K562 (cell line): ENCODE measurements around the gene PTGER3. TPM values are rescaled to one million over a fixed set of nuclear protein-coding genes. Genes with fewer than 3 reads are reported as not detected.

Experiments used
- ATAC-seq: fragments of 200-7000 bp; cut with Tn5 transposase; 3 replicates; pipeline ENCODE4 v1.9.1; 2020; ENCODE audit warnings: moderate library complexity
- BruUV-seq: library from RNA; stranded (reverse); fragments of 400-500 nt; replicated peaks from 2 replicates; lab custom pipeline; 2021; lab: Mats Ljungman, UMichigan
- CTCF ChIA-PET: fragments of 300-600 bp; formaldehyde crosslinking; extraction: SDS; loops from one replicate; lab custom pipeline; 2021; ENCODE audit warnings: low intra/inter-chr PET ratio; lab: Yijun Ruan, JAX
- POLR2A ChIA-PET: fragments of 300-600, 350-650 bp; sonication (Branson Sonifier 250); formaldehyde crosslinking; extraction: SDS; loops from one replicate; lab custom pipeline; 2021; ENCODE audit warnings: antibody characterized with exemption, inconsistent platforms; lab: Yijun Ruan, JAX
- DNase-seq, 4 experiments: peaks; one replicate each; pipeline versions ENCODE4 v3.0.0 to v3.0.0-alpha.2; 2011 to 2018; ENCODE audit warnings: low spot score in 3 of 4, mixed read lengths in 3 of 4; ENCODE audit errors: extremely low read depth in 1 of 4
- FAIRE-seq: peaks from 2 replicates; lab custom pipeline; 2011; peaks lifted over from hg19 to GRCh38; lab: Jason Lieb, UNC
- H2AFZ ChIP-seq: 2 replicates; pipeline ENCODE4 v1.6.0; 2011; ENCODE audit warnings: low read depth, low read length, control low read depth, inconsistent platforms
- H3K27ac ChIP-seq: fragments of 200-600 bp; 3 replicates; pipeline ENCODE4 v1.8.0; 2011; ENCODE audit warnings: low read depth, mild to moderate bottlenecking, control low read depth, inconsistent platforms, low read length, moderate library complexity, mixed read lengths; ENCODE audit errors: extremely low read depth
- H3K27me3 ChIP-seq, 2 experiments: fragments of 300-600 bp in 1 of 2; 2 replicates in 1 of 2; 3 replicates in 1 of 2; pipeline versions ENCODE4 v1.6.0 to v1.8.0; 2011; ENCODE audit warnings: inconsistent platforms in 2 of 2, low read length in 2 of 2, mild to moderate bottlenecking in 1 of 2, mixed read lengths in 1 of 2, moderate library complexity in 1 of 2; ENCODE audit not compliant: control insufficient read depth in 2 of 2, insufficient read depth in 2 of 2
- H3K36me3 ChIP-seq: fragments of 300-600 bp; 3 replicates; pipeline ENCODE4 v1.8.0; 2011; ENCODE audit warnings: mild to moderate bottlenecking, low read length, inconsistent platforms; ENCODE audit not compliant: control insufficient read depth, insufficient read depth
- H3K4me1 ChIP-seq, 2 experiments: fragments of 200-600 bp in 1 of 2; replicated peaks in 1 of 2; 2 replicates in 1 of 2; 3 replicates in 1 of 2; pipeline versions ENCODE4 v1.5.1 to v1.8.0; 2011; ENCODE audit warnings: inconsistent platforms in 2 of 2, low read length in 2 of 2, mild to moderate bottlenecking in 1 of 2, mixed read lengths in 1 of 2, moderate library complexity in 1 of 2; ENCODE audit not compliant: control insufficient read depth in 2 of 2, insufficient read depth in 2 of 2
- H3K4me2 ChIP-seq: 2 replicates; pipeline ENCODE4 v1.6.1; 2011; ENCODE audit warnings: low read length, control low read depth, inconsistent platforms, mixed read lengths; ENCODE audit not compliant: insufficient read depth
- H3K4me3 ChIP-seq: fragments of 200-600 bp; sonication (generic), shearing (Covaris generic); 2 replicates; pipeline ENCODE4 v1.5.1; 2016; ENCODE audit warnings: control low read depth, inconsistent platforms
- H3K79me2 ChIP-seq: fragments of 200-600 bp; 3 replicates; pipeline ENCODE4 v1.8.0; 2011; ENCODE audit warnings: low read length, inconsistent platforms; ENCODE audit not compliant: control insufficient read depth, insufficient read depth
- H3K9ac ChIP-seq, 2 experiments: 2 replicates each; pipeline versions ENCODE4 v1.6.0 to v1.6.1; 2011; ENCODE audit warnings: low read depth in 2 of 2, low read length in 2 of 2, control low read depth in 1 of 2, inconsistent platforms in 1 of 2, mild to moderate bottlenecking in 1 of 2, mixed read lengths in 1 of 2; ENCODE audit not compliant: insufficient read depth in 1 of 2
- H3K9me1 ChIP-seq: one replicate; pipeline ENCODE4 v1.6.0; 2011; ENCODE audit warnings: inconsistent platforms, mild to moderate bottlenecking, low read length, moderate library complexity; ENCODE audit not compliant: control insufficient read depth, insufficient read depth
- H3K9me3 ChIP-seq: replicated peaks from 2 replicates; pipeline ENCODE4 v1.5.1; 2011; ENCODE audit warnings: low read depth, low read length, inconsistent platforms; ENCODE audit not compliant: control insufficient read depth, insufficient read depth
- H4K20me1 ChIP-seq: replicated peaks from 2 replicates; pipeline ENCODE4 v1.6.1; 2011; ENCODE audit warnings: low read length, inconsistent platforms, mixed read lengths; ENCODE audit not compliant: control insufficient read depth, insufficient read depth
- CEBPG ChIP-seq, 3 experiments: fragments of 200-800 bp in 1 of 3; sonication (Bioruptor generic) in 1 of 3; sonication (generic) in 1 of 3; formaldehyde crosslinking in 1 of 3; IDR thresholded peaks in 2 of 3; conservative IDR thresholded peaks in 1 of 3; 2 replicates each; pipeline versions ENCODE4 v1.6.1 to v1.8.0; 2016 to 2022; ENCODE audit warnings: missing compliant biosample characterization in 2 of 3, missing genetic modification characterization in 2 of 3, mild to moderate bottlenecking in 1 of 3, missing genetic modification reagents in 1 of 3
- CREB1 ChIP-seq, 2 experiments: sonication (generic) in 1 of 2; formaldehyde crosslinking in 1 of 2; IDR thresholded peaks; 2 replicates each; pipeline versions ENCODE4 v1.6.1 to v1.8.0; 2012 to 2022; ENCODE audit warnings: inconsistent platforms in 1 of 2, mild to moderate bottlenecking in 1 of 2, missing genetic modification reagents in 1 of 2, moderate library complexity in 1 of 2
- DIDO1 ChIP-seq: fragments of 450-650 bp; IDR thresholded peaks from 2 replicates; pipeline ENCODE4 v1.6.1; 2016; ENCODE audit warnings: low read depth, missing biosample characterization, missing genetic modification characterization
- HDAC8 ChIP-seq: fragments of 450-650 bp; IDR thresholded peaks from 2 replicates; pipeline ENCODE4 v1.6.1; 2016; ENCODE audit warnings: mild to moderate bottlenecking, missing genetic modification characterization, moderate library complexity, missing compliant biosample characterization
- HNRNPH1 ChIP-seq: fragments of 200-400 bp; formaldehyde crosslinking; optimal IDR thresholded peaks from 2 replicates; pipeline ENCODE3; 2017; ENCODE audit warnings: low read depth, mild to moderate bottlenecking, low read length, moderate library complexity
- MCM2 ChIP-seq: fragments of 450-650 bp; IDR thresholded peaks from 2 replicates; pipeline ENCODE4 v1.6.1; 2017; ENCODE audit warnings: low read depth, mild to moderate bottlenecking
- NFYB ChIP-seq: IDR thresholded peaks from 2 replicates; pipeline ENCODE4 v1.6.1; 2011; ENCODE audit warnings: mild to moderate bottlenecking, moderate library complexity; ENCODE audit not compliant: insufficient read length; ENCODE audit errors: extremely low read depth
- POU5F1 ChIP-seq: fragments of 150-350 bp; IDR thresholded peaks from 2 replicates; pipeline ENCODE4 v1.6.1; 2014; ENCODE audit warnings: borderline replicate concordance, low read length, low read depth, mild to moderate bottlenecking; ENCODE audit not compliant: partially characterized antibody
- PPARD ChIP-seq: fragments of 250-450 bp; sonication (Bioruptor Pico); IDR thresholded peaks from 2 replicates; pipeline ENCODE4 v1.8.0; 2022; ENCODE audit warnings: inconsistent platforms, mild to moderate bottlenecking, moderate library complexity
- RBM22 ChIP-seq: fragments of 200-400 bp; formaldehyde crosslinking; IDR thresholded peaks from 2 replicates; pipeline ENCODE4 v1.6.1; 2018; ENCODE audit warnings: low read length, low read depth; ENCODE audit not compliant: poor library complexity, severe bottlenecking
- RERE ChIP-seq: sonication (generic); formaldehyde crosslinking; IDR thresholded peaks from 2 replicates; pipeline ENCODE4 v1.8.0; 2023; ENCODE audit warnings: missing genetic modification reagents, mild to moderate bottlenecking, borderline replicate concordance
- SLC30A9 ChIP-seq: fragments of 250-450 bp; sonication (Bioruptor Pico); IDR thresholded peaks from 2 replicates; pipeline ENCODE4 v1.8.0; 2022; ENCODE audit warnings: mild to moderate bottlenecking, moderate library complexity
- STAT5B ChIP-seq: fragments of 250-450 bp; sonication (Bioruptor Pico); IDR thresholded peaks from 2 replicates; pipeline ENCODE4 v1.8.0; 2021; ENCODE audit warnings: mild to moderate bottlenecking, inconsistent platforms
- in situ Hi-C: fragments of 300-500 bp; cut with MboI; formaldehyde crosslinking; loops from 4 replicates; pipeline ENCODE4 v1.15.0; 2018; ENCODE audit warnings: inconsistent platforms, mixed read lengths
- intact Hi-C: fragments of 100-400 bp; cut with micrococcal nuclease; formaldehyde crosslinking; loops from 2 replicates; pipeline ENCODE4 v1.14.2; 2022
- polyA plus RNA-seq, 8 experiments: library from polyadenylated mRNA; depleted of rRNA in 4 of 8; stranded (reverse) in 5 of 8; unstranded in 3 of 8; fragments of >200 nt; fragmentation: Nextera tagmentation in 2 of 8; fragmentation: Illumina TruSeq in 1 of 8; extraction: Ambion mirVana in 2 of 8; extraction: Trizol in 1 of 8; gene quantifications; 2 replicates each; pipeline versions ENCODE4 v1.2.1 to v1.2.3, GENCODE V29; 2011 to 2014; ENCODE audit warnings: inconsistent platforms in 1 of 8, missing spikeins in 1 of 8
- total RNA-seq, 7 experiments: library from RNA; depleted of rRNA in 6 of 7; stranded (reverse); fragments of >200 nt in 6 of 7; fragmentation: Illumina TruSeq in 2 of 7; extraction: Trizol in 2 of 7; gene quantifications; 2 replicates each; pipeline versions ENCODE4 v1.2.1 to v1.2.3, GENCODE V29; 2011 to 2021; ENCODE audit warnings: low replicate concordance in 1 of 7

PTGER3 gene
- total and polyA plus RNA-seq, 9 of the 15 experiments (the other 6 are each of a cell fraction or from before 2014, with no cell fraction given): 3.8 to 28.5 (median 14.2) TPM

GRCh38 chr1:71031426-71031825 is 16.2 kb downstream of the PTGER3 start:
- H3K4me3 ChIP-seq: no peak overlapping the region
- no peak overlapping the region for H3K4me2 ChIP-seq
- BruUV-seq: no TSS peak
- intact Hi-C loops (no loop called here), in situ Hi-C loops (no loop called here)
- DNase-seq: no peak
- no peaks in the 10 kb centered on the region for H3K27me3 ChIP-seq
- TF ChIP-seq SLC30A9 (CRISPR knock-in tag) (no peak), POU5F1 (no peak), CEBPG (CRISPR knock-in tag; IDR thresholded peaks at IDR 0.05) (no peak), CEBPG (tag; conservative IDR thresholded peaks at IDR 0.05 in 1 of 2, IDR thresholded peaks at IDR 0.05 in 1 of 2) (no peak), STAT5B (no peak), NFYB (no peak), RERE (no peak), PPARD (CRISPR knock-in tag) (no peak), RBM22 (no peak), DIDO1 (tag) (no peak), HNRNPH1 (no peak), MCM2 (no peak), HDAC8 (tag) (no peak), CREB1 (IDR thresholded peaks at IDR 0.05) (no peak), CREB1 (CRISPR knock-in tag; IDR thresholded peaks at IDR 0.05) (no peak)
- H3K9me1 ChIP-seq: no peaks in the 10 kb centered on the region
- no peak for FAIRE-seq
- no peaks in the 10 kb centered on the region for H3K9me3 ChIP-seq
- H2AFZ ChIP-seq: no peak overlapping the region
- peaks cover 42% of the 10 kb centered on the region; the same call in 2 of the 3 replicates for H3K36me3 ChIP-seq
- ATAC-seq: no peak
- H4K20me1 ChIP-seq: no peaks in the 10 kb centered on the region
- ChIA-PET CTCF (no interaction called here), POLR2A (interaction anchor here (1.1 to 1.7 kb wide), 4 partner anchors 8 to 49 kb away, joined by 3 to 5 read pairs (median 4); partner anchors contain the start of gene ZRANB2)
- no peaks in the 10 kb centered on the region; a peak in 1 of 5 replicates for H3K4me1 ChIP-seq
- no peak overlapping the region for H3K9ac ChIP-seq
- no peak overlapping the region for H3K27ac ChIP-seq
- H3K79me2 ChIP-seq: peaks cover 58% of the 10 kb centered on the region
